HCT116 (cell line): Measurements from ENCODE around the gene ATXN1.

ENCODE experiments used
- CTCF ChIP-seq, 3 experiments: fragments of 200-600 bp in 1 of 3; sonication (generic) in 1 of 3; IDR thresholded peaks in 2 of 3; conservative IDR thresholded peaks in 1 of 3; 2 replicates each; pipeline ENCODE4 v1.5.1; 2012 to 2017; ENCODE audit warnings: low read depth in 2 of 3, low read length in 2 of 3, antibody characterized with exemption in 1 of 3, borderline replicate concordance in 1 of 3, control low read depth in 1 of 3, mild to moderate bottlenecking in 1 of 3, mixed read lengths in 1 of 3, mixed run types in 1 of 3, moderate library complexity in 1 of 3; ENCODE audit not compliant: insufficient read depth in 1 of 3
- EGR1 ChIP-seq: IDR thresholded peaks from 2 replicates; pipeline ENCODE4 v1.6.1; 2012; ENCODE audit warnings: low read depth
- EZH2 ChIP-seq: fragments of 200-600 bp; sonication (generic); IDR thresholded peaks from 2 replicates; pipeline ENCODE4 v1.6.1; 2017; ENCODE audit warnings: antibody characterized with exemption, mixed run types
- POLR2A ChIP-seq: IDR thresholded peaks from 2 replicates; pipeline ENCODE4 v1.7.0; 2011; ENCODE audit warnings: borderline replicate concordance; ENCODE audit not compliant: insufficient read depth, insufficient read length; ENCODE audit errors: extremely low read depth
- POLR2AphosphoS5 ChIP-seq: IDR thresholded peaks from 2 replicates; pipeline ENCODE4 v1.6.1; 2011; ENCODE audit warnings: mild to moderate bottlenecking, low read depth, low read length, moderate library complexity
- REST ChIP-seq: IDR thresholded peaks from 2 replicates; pipeline ENCODE4 v1.6.1; 2012; ENCODE audit warnings: low read depth
- ZNF274 ChIP-seq: fragments of 200-500 bp; sonication (Bioruptor generic); IDR thresholded peaks from 2 replicates; pipeline ENCODE4 v1.6.1; 2014; ENCODE audit warnings: mild to moderate bottlenecking, low read depth, low read length, inconsistent platforms

- TF ChIP-seq CTCF (IDR thresholded peaks at IDR 0.05 in 2 of 3, conservative IDR thresholded peaks at IDR 0.05 in 1 of 3; ENCODE audit: borderline replicate concordance in 1 of 3, insufficient read depth in 1 of 3, low read depth in 2 of 3, low read length in 2 of 3) (no peak), POLR2AphosphoS5 (no peak), POLR2A (no peak), REST (no peak), ZNF274 (no peak), EGR1 (no peak), EZH2 (no peak)
Observed at GRCh38 chr6:16656451-16656850, 104.8 kb downstream of the ATXN1 start.
